Subcutaneous adipose tissue (tissue), 4 donors: ENCODE results near the gene CDK16. TPM values are rescaled to one million over a fixed set of nuclear protein-coding genes. Genes with fewer than 3 reads are reported as not detected.

ENCODE experiments used
- total RNA-seq, 4 donors: library from RNA; depleted of rRNA; stranded (reverse); fragments of >200 nt; gene quantifications; one replicate each; pipeline ENCODE4 v1.1.0, GENCODE V29; 2016
- TF ChIP-seq, protein P1 (sequence below): fragments of 450-650 bp; IDR thresholded peaks from one replicate; pipeline ENCODE4 v1.5.1; 2016; ENCODE audit warnings: low read depth, mild to moderate bottlenecking, control low read depth, antibody characterized with exemption, moderate library complexity

The CDK16 gene
- 100 to 1,000 TPM in 1 of 4 donors, 10 to 100 TPM in 3; 57.0 to 176 (median 62.6) TPM for total RNA-seq

DNA sequence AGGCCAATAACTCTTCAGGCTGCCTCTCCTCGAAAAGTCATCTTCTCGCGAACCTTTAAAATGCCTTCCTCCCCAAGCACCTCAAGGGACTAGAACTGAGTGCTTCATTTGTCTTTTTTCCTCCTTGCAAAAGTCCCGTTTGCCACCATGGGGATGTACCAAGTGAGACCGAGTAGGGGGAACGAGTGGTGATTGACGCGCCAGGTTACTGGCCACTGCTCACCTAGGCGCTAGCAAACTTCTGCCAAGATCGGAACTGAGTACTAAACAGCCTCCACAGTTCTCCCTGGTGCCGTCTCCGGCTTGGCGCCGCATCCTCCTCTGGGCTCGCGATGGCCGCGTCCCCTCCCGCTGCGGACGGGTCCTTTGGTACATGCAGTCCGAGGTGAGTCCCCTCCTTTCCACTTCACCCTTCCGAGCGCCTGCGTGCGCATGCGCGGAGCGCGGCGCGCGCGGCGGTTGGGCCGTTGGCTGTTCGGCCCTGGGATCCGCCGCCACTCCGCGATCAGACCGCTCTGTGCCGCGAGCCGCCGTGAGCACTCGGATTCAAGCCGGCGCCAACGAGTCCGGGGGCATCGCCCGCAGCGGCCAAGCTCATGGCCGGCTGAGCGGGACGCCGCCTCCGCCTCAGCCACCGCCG, at the start of gene CDK16:
TSS of gene CDK16 (plus strand) at position 402 of the 640 bp plus-strand sequence. CDS start 4,877 bp downstream, outside the sequence.
- TF ChIP-seq, protein P1, sequence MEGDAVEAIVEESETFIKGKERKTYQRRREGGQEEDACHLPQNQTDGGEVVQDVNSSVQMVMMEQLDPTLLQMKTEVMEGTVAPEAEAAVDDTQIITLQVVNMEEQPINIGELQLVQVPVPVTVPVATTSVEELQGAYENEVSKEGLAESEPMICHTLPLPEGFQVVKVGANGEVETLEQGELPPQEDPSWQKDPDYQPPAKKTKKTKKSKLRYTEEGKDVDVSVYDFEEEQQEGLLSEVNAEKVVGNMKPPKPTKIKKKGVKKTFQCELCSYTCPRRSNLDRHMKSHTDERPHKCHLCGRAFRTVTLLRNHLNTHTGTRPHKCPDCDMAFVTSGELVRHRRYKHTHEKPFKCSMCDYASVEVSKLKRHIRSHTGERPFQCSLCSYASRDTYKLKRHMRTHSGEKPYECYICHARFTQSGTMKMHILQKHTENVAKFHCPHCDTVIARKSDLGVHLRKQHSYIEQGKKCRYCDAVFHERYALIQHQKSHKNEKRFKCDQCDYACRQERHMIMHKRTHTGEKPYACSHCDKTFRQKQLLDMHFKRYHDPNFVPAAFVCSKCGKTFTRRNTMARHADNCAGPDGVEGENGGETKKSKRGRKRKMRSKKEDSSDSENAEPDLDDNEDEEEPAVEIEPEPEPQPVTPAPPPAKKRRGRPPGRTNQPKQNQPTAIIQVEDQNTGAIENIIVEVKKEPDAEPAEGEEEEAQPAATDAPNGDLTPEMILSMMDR, result no peak

GRCh38 chrX:47169273-47169672, 49.2 kb upstream of the CDK16 start:
- TF ChIP-seq, protein P1, result no peak

DNA sequence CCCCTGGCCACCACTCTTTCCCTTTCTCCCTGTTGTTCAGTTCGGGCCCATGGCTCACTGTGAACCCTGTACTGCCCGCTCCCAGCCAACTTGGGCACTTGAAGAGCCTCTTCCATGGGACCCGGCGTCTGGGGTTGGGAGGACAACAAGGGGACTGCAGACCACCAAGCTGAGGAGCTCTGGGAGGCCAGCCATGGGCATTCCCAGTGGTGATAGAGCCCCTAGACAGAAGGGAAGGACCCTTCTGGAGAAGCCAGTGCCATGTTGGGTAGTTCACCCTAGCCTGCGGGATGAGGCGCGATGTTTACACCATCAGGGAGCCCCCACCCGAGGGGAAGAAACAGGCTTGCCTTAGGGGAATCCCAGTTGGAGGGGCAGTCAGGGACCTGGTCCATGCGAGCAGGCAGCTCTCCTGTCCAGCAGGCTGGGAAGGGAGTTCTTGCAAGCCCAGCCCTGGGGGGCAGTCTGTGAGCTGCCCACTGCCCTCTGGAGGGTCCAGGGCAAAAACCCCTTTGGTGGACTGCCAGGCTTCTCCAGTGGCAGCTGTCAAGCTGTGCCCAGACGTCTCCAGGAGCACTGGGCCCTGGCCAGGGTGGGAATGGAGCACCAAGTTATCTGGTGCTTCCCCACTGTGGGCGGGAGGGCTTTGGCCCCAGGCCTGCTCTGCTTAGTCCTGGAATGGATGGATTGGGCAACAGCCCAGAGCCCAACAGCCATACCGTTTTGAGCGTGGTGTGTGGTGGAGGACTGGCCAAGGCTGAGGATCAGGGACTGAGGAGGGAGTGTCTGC, 48.6 kb upstream of the CDK16 start:
- TF ChIP-seq, protein P1, result no peak

- TF ChIP-seq, protein P1, result no peak
Observed at GRCh38 chrX:47170861-47171692, 47.4 kb upstream of the CDK16 start.

- TF ChIP-seq, protein P1, result no peak
Observed at GRCh38 chrX:47171996-47172395, 46.5 kb upstream of the CDK16 start.

DNA sequence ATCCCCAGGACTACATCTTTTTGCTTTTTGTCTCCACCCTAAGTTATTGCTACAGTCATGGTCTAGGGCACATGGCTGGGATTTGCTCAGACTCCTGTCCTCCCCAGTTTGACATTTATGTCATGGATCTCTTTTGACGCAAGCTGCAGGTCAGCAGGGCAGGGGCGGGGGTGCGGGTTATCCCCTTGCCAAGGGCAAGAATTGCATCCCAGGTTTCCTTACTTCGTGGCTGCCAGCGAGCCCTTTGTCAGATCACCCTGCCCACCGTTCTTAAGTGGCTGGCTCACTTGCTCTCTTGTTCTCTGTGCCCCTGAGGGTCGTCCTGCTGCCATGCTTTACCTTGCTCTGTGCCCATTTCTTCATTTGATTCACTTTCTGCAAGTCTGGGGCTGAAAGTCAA, 45.9 kb upstream of the CDK16 start:
- TF ChIP-seq, protein P1, result no peak
